Measurements from ENCODE around the gene TMEM132D. TPM values are rescaled to one million over a fixed set of nuclear protein-coding genes. Genes with fewer than 3 reads are reported as not detected.

TMEM132D gene
- total RNA-seq, 1 donor: not detected

DNA sequence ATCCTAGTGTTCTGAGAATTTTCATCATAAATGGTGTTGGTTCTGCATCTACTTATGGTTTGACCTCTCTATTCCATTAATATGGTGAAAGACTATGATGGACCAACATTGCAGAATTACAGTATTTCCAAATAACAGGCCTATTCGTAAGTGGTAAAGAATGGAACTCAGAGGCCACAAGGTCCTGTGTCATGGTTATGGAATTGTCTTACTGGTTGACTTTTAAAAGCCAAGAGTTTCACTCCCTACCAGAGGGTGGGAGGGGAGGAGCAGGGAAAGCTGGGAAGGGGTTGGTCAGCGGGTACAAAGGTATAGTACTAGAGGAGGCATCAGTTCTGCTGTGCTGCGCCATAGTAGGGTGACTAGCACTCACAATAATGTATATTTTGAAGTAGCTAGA, 153.4 kb downstream of the TMEM132D start:
- DNase-seq (ENCODE audit: low read depth in 2 of 3, low spot score in 2 of 3): no peak

DNA sequence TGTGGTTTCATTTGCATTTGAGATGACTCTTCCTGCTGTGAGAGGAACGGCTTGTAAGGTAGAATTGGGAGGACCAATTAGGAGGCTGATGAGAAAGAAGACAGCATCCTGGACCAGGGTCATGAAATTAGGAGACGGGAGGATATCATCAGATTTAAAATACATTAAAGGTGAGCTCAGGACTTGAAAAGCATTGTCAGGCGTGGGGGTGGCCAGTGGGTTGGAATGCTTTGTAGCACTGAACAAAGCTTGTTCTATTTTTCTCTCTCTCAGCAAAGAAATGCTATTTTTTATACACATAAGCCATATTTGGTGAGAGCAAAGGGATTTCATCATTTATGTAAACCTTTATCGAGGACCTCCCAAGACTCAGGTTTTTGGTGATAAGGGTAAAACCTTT, 157.5 kb downstream of the TMEM132D start:
- DNase-seq (ENCODE audit: low read depth in 2 of 3, low spot score in 2 of 3): no peak

GRCh38 chr12:129729170-129729569, 174.7 kb downstream of the TMEM132D start:
- no peak for DNase-seq (ENCODE audit: low read depth in 2 of 3, low spot score in 2 of 3)

DNA sequence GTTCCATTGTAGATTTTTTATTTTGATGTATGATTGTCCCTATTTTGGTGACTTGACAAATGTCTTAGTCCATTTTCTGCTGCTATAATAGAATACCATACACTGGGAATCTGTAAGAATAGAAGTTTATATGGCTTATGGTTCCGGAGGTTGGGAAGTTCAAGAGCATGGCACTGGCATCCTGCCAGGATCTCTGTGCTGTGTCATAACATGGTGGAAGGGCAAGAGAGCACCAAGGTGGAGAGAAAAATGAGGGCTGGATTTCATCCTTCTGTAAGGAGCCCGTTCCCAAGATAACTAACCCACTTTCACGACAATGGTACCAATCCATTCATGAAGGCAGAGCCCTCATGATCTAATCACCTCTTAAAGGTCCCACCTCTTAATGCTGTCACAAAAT, 176.7 kb downstream of the TMEM132D start:
- DNase-seq (ENCODE audit: low read depth in 2 of 3, low spot score in 2 of 3): no peak

DNA sequence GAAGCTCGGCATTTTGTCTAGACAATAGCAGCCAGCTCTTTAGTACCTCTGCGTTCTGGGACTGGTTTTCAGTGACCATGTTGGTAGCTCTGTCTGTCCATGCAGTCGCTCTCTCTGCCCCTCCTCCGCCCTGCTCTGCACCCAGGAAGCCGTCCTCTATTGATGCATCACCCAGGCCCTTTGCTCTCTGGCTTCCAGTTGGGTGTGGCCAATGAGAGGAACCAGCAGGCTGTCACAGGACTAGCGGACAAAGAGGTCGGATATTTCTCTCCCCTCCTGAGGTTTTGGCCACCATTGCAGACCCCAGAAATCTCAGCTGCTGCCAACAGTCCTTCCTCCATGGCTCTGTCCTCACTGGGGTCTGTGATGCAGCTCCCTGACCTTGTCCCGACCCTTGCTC, 180.6 kb downstream of the TMEM132D start:
- DNase-seq (ENCODE audit: low read depth in 2 of 3, low spot score in 2 of 3): no peak

DNA sequence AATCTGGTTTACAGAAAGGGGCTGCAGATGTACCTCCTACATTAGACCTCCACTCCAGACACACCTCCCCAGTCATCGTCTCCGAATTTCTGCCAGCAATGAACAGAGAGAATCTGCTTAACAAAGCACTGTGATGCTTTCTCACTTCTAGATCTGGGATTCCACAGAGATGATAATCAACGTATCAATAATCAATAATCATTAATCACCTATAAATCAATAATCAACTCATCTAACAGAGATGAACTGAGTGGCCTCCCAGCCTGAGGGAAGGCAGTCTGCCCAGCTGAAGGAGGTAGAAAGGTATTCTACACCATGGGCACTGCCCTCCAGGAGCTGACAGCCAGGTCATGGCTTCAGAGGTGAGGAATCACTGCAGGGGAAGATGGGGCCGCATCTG, 183.2 kb downstream of the TMEM132D start:
- no peak for DNase-seq (ENCODE audit: low read depth in 2 of 3, low spot score in 2 of 3)

DNA sequence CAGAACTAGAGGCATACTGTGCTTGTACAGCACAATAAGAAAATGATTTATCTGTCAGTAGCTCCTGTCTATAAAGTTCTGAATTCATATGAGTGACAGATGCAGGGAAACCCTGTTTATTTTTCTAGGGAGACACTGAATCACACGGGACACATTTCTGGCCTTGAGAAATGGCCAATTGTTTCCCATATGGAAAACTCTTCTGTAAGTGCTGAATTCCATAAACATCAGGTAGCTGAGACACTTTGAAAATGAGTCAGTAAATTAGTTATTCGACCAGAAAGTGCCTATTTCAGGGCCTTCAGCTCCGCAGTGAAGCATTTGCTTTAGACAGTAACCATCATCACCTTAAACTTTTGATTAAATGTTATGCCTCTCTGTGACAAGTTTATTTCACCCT, 184.4 kb downstream of the TMEM132D start:
- DNase-seq (ENCODE audit: low read depth in 2 of 3, low spot score in 2 of 3): no peak

- no peak for DNase-seq (ENCODE audit: low read depth in 2 of 3, low spot score in 2 of 3)
Measured at GRCh38 chr12:129717438-129717837, 186.4 kb downstream of the TMEM132D start.

- no peak for DNase-seq (ENCODE audit: low read depth in 2 of 3, low spot score in 2 of 3)
Measured at GRCh38 chr12:129716825-129717224, 187.0 kb downstream of the TMEM132D start.

- DNase-seq (ENCODE audit: low read depth in 2 of 3, low spot score in 2 of 3): no peak
Measured at GRCh38 chr12:129706716-129707115, 197.1 kb downstream of the TMEM132D start.

DNA sequence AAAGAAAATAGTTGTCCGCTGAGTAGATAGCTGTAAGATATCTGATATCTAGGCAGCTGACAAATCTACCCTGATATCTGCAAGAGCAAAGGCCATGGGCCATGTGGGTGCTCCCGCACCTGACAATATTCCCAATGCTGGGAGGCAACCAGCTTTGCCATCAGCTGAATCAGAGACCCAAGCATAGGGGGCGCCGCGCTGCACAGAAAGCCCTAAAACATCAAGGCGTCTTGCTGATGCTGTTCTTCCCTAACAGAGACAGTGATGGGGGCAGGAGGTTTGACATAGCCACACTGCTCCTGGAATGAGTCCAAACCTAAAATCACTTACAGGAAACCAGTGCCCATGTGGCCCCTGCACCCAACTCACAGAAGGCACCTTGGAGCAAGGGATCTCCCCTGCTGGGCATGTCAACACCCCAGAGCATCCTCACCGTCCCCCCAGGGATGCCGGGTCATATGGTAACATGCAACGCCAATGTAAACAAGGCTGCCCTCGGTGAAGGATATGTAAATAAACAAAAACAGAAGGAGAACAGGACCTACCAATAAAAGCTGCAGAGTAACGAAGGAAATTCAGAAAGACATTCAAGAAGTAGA, 199.5 kb downstream of the TMEM132D start:
- DNase-seq (ENCODE audit: low read depth in 2 of 3, low spot score in 2 of 3): no peak

DNA sequence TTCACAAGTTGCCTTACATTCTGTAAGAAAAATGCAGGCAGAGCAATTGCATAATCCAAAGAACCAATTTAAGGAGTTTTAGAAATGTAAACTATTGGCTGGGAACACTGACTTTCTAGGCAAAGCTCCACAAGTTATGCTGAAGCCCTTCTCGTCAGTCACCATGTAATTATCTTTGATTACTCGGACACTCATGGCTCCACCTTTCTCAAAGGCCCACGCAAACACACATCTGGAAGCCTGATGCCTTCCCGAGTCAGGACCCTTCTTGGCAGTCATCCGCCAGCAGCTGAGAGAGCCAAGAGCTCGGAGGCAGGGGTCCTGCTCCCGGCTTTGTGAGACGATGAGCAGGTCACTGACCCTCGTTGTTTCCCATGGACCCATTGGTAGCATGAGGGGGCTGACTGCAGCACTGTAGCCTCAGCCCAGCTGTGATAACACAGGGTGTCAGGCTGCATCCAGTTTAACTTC, 202.2 kb downstream of the TMEM132D start:
- no peak for DNase-seq (ENCODE audit: low read depth in 2 of 3, low spot score in 2 of 3)

- DNase-seq (ENCODE audit: low read depth in 2 of 3, low spot score in 2 of 3): no peak
Measured at GRCh38 chr12:129700036-129700435, 203.8 kb downstream of the TMEM132D start.

- no peak for DNase-seq (ENCODE audit: low read depth in 2 of 3, low spot score in 2 of 3)
Measured at GRCh38 chr12:129696926-129697325, 206.9 kb downstream of the TMEM132D start.

DNA sequence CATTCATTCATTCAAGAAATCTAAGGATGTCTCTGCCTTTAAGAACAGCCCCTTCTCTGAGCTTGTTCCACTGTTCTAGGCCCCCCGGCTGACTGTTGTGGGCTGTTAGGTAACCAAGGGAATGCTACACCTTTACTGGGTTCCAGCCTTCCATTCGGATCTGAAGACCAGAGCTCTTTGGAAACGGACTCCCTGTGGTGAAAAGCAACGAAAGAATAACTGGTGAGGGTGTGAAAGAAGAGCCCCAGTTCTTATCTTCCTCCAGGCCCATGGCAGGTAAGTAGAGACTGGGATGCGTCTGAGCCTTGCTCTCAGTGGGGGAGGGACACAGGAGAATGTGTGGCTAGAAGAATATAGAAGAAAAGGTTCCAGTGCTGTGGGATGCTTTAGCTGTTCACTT, 207.4 kb downstream of the TMEM132D start:
- no peak for DNase-seq (ENCODE audit: low read depth in 2 of 3, low spot score in 2 of 3)

DNA sequence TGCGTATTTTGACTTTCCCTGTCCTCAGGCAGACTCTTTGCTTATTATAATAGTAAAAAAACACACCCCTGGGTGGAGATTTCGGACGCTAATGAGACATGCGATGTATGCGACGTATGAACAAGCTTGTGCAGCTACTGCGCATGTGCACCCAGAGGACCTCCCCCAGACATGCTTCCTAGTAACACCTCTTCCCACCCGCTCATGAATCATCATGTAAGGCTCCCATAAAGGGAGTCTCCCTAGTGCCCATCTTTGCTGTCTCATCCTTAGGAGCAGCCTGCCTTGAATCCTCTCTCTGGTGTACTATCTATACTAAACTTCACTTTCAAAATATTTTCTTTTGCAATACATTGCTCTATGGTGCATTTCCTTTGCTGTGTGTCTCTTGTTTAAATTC, 210.1 kb downstream of the TMEM132D start:
- DNase-seq (ENCODE audit: low read depth in 2 of 3, low spot score in 2 of 3): no peak

DNA sequence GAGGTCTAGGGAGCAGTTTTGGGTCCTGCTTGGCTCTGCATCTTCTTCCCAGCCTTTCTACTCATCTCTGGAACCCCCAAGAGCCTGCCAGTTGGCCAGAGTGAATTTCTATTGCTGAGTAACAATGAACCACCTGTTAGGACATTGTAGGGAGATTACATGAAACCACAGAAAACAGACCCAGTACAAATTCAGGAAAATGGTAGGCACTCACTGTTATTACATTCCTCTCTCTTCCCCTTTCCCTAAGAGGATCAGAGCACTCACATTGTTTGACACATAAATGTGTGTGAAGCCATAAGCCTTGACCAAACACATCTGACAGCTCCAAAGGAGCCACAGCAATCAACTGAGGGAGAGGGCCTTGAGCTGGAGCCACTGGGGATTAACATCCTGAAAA, 216.1 kb downstream of the TMEM132D start:
- no peak for DNase-seq (ENCODE audit: low read depth in 2 of 3, low spot score in 2 of 3)

DNA sequence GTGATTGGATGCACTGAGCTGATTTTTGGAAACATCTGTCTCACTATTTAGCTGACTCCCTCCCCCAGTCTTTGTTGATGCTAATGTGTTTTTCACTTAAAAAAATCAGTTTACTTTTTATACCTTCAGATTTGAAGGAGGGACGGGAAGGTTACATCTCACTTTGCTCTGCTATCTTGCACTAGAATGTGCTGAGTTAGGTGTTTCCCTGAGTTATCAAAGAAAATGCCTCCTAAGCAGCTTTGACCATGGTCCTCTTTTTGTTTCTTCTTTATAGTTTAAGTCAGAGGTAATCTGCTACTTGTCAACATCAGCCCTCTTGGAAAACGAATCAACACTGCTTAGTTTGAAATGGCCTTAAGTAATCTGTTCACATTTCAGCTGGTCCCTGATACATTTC, 222.0 kb downstream of the TMEM132D start:
- DNase-seq (ENCODE audit: low read depth in 2 of 3, low spot score in 2 of 3): no peak

DNA sequence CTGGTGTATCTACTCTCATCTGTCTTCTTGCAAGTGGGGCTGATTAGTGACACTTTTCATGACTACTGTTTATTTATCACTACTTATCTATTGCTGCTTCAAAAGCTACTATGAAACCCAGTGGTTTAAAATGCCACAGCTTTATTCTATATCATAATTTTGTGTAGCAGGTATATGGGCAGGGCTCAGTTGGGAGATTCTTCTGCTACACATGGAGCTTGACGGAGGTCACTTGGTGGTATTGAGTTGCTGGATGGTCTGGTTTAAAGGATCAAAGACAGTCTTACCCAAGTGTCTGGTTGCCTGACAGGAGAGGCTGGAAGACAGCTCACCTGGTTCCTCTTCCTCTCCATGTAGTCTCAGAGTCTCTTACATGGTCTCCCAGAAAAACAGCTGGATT, 222.7 kb downstream of the TMEM132D start:
- no peak for DNase-seq (ENCODE audit: low read depth in 2 of 3, low spot score in 2 of 3)

DNA sequence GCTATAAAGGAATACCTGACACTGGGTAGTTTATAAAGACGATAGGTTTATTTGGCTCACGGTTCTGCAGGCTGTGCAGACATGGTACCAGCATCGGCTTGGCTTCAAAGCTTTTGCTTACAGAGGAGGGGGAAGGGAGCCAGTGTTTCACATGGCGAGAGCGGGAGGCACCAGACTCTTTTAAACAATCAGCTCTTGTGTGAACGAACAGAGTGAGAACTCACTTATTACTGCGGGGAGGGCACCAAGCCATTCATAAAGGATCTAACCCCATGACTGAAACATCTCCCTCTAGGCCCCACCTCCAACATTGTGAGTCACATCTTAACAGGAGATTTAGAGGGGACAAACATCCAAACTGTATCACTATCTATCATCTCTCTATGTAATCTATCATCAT, 227.4 kb downstream of the TMEM132D start:
- no peak for DNase-seq (ENCODE audit: low read depth in 2 of 3, low spot score in 2 of 3)

DNA sequence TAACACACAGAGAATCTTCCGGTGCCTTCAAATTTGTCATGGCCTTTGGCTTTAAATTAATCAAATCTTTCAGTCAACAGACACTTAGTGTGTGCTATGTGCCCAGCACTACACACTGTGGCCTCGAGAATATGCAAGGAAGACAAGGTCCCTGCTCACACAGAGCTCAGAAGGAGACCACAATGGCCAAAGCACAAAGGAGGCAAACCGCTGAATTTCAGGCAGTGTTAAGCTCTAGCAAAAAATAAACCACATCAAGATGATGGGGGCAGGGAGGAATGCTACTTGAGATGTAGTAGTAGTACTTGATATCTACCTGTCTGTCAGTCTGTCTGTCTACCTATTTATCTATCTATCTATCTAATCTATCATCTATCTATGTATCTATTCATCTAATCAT, 227.9 kb downstream of the TMEM132D start:
- no peak for DNase-seq (ENCODE audit: low read depth in 2 of 3, low spot score in 2 of 3)

DNA sequence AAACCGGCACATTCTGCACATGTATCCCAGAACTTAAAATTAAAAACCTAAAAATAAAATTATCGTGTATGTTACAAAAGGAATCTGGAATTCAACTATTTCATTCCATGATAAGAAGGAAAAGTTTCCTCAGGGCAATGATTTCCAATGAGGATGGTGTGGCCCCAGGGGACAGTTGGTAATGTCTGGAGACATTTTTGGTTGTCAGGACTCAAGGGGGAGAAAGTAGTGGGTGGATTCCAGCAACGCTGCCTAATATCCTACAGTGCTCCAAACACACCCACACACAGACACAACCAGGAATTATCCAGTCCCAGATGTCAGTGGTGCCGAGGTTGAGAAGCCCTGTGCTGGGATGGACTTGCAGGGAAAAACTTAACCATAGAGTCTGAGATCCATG, 228.3 kb downstream of the TMEM132D start:
- no peak for DNase-seq (ENCODE audit: low read depth in 2 of 3, low spot score in 2 of 3)

GRCh38 chr12:129673806-129674205, 230.0 kb downstream of the TMEM132D start:
- DNase-seq (ENCODE audit: low read depth in 2 of 3, low spot score in 2 of 3): no peak
